Sciatic nerve (tissue), 1 donor: Measurements from ENCODE around the gene SERPINE3. TPM values are rescaled to one million over a fixed set of nuclear protein-coding genes. Genes with fewer than 3 reads are reported as not detected.

Source experiments
- microRNA-seq: library from miRNA; unstranded; fragments of <30 nt; microRNA quantifications from one replicate; pipeline ENCODE4 v1.2.0, GENCODE V29; 2020
- total RNA-seq: library from RNA; stranded (reverse); fragmentation: NEBNext Ultra II Directional; extraction: Animal tissue kit (Norgen Biotek cat#: 25700); gene quantifications from one replicate; pipeline ENCODE4 v1.2.1, GENCODE V29; 2021
- donor health status: DM: no; HTN: no; CAD: no.

SERPINE3 gene
- total RNA-seq, 1 donor from 2014 or later = 0.31 TPM

Small RNA genes lying within 50 kb of the gene (microRNA-seq; reads per million reads assigned to microRNA genes)
- gene MIR5693 = not detected

Other genes with a start within 250 kb of the SERPINE3 start
- gene C13orf42, start 228.4 kb upstream of the SERPINE3 start, total RNA-seq = not detected
- gene FAM124A, start 117.3 kb upstream of the SERPINE3 start, total RNA-seq = 19.2 TPM
- gene INTS6, start 113.3 kb downstream of the SERPINE3 start, total RNA-seq = 49.8 TPM
- 22.1 TPM for gene WDFY2, start 244.8 kb downstream of the SERPINE3 start, total RNA-seq